Measurements from ENCODE around the gene MT2A.

DNA sequence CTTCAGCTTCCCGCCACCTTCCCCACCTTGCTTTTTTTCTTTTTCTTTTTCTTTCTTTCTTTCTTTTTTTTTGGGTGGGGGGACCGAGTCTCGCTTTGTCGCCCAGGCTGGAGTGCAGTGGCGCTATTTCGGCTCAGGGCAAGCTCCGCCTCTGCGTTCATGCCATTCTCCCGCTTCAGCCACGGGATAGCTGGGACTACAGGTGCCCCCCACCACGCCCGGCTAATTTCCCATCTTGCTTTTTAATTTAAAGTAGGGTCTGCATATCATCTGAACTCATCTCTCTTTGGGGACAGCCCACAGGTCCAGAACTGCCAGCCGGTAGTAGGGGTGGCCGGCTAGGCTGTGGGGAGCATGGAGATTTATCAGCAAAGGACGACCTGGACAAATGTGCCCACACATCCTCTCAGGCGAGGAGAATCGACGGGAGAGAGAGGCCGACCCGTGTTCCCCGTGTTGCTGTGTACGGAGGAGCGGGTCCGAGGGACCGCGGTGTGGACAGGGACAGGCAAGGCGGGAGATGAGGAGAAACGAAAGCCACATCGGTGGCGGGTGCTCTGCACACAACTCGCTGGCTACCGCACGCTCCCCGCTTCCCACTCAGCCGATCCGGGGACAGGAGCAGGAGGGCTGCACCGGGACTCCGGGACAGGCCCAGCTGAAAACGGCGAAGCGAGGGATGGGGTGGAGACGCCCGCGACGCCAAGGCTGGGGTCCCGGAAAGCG is 26.5 kb downstream of the MT2A start:
- TF ChIP-seq, protein P1, sequence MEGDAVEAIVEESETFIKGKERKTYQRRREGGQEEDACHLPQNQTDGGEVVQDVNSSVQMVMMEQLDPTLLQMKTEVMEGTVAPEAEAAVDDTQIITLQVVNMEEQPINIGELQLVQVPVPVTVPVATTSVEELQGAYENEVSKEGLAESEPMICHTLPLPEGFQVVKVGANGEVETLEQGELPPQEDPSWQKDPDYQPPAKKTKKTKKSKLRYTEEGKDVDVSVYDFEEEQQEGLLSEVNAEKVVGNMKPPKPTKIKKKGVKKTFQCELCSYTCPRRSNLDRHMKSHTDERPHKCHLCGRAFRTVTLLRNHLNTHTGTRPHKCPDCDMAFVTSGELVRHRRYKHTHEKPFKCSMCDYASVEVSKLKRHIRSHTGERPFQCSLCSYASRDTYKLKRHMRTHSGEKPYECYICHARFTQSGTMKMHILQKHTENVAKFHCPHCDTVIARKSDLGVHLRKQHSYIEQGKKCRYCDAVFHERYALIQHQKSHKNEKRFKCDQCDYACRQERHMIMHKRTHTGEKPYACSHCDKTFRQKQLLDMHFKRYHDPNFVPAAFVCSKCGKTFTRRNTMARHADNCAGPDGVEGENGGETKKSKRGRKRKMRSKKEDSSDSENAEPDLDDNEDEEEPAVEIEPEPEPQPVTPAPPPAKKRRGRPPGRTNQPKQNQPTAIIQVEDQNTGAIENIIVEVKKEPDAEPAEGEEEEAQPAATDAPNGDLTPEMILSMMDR (IDR thresholded peaks at IDR 0.05; ENCODE audit: low read depth, low read length): no peak
- no peak for TF ChIP-seq EZH2phosphoT487 (IDR thresholded peaks at IDR 0.05; ENCODE audit: low read depth)
